Calu3 (cell line): ENCODE data around the gene CRIP1. TPM values are rescaled to one million over a fixed set of nuclear protein-coding genes. Genes with fewer than 3 reads are reported as not detected.
A peak's percentile ranks its signal among the peaks of the same experiment; 100 is the strongest.

Experiments used
- BruUV-seq: library from RNA; stranded (reverse); fragments of 400-500 nt; replicated peaks from 2 replicates; lab custom pipeline; 2021; lab: Mats Ljungman, UMichigan
- CTCF ChIA-PET: fragments of 300-600 bp; sonication (Branson Sonifier 250); formaldehyde crosslinking; loops from one replicate; lab custom pipeline; 2022; ENCODE audit warnings: antibody characterized with exemption; lab: Charles Lee
- DNase-seq: peaks from one replicate; pipeline ENCODE4 v3.0.0; 2022
- H3K27ac Mint-ChIP-seq: one replicate; pipeline ENCODE4 v1.8.0; 2022; ENCODE audit warnings: mixed read lengths; ENCODE audit not compliant: unreplicated experiment
- H3K27me3 Mint-ChIP-seq: one replicate; pipeline ENCODE4 v1.8.0; 2022; ENCODE audit warnings: mixed read lengths; ENCODE audit not compliant: unreplicated experiment
- H3K36me3 Mint-ChIP-seq: one replicate; pipeline ENCODE4 v1.8.0; 2022; ENCODE audit warnings: mild to moderate bottlenecking, moderate library complexity, mixed read lengths; ENCODE audit not compliant: insufficient read depth, unreplicated experiment
- H3K4me1 Mint-ChIP-seq: one replicate; pipeline ENCODE4 v1.8.0; 2022; ENCODE audit warnings: mild to moderate bottlenecking, low read depth, mixed read lengths; ENCODE audit not compliant: unreplicated experiment
- H3K4me3 Mint-ChIP-seq: one replicate; pipeline ENCODE4 v1.8.0; 2022; ENCODE audit warnings: mild to moderate bottlenecking, low read depth, moderate library complexity, mixed read lengths; ENCODE audit not compliant: unreplicated experiment
- H3K9me3 Mint-ChIP-seq: one replicate; pipeline ENCODE4 v1.8.0; 2022; ENCODE audit warnings: low read depth, mixed read lengths; ENCODE audit not compliant: unreplicated experiment
- intact Hi-C: fragments of 100-400 bp; cut with micrococcal nuclease; formaldehyde crosslinking; loops from one replicate; pipeline ENCODE4 v1.10.0; 2022; ENCODE audit not compliant: unreplicated experiment
- total RNA-seq: library from RNA; stranded (reverse); gene quantifications from 2 replicates; pipeline ENCODE4 v1.2.3, GENCODE V29; 2022
- TF ChIP-seq, protein P1 (sequence below): fragments of 200-600 bp; IDR thresholded peaks from one replicate; pipeline ENCODE4 v1.8.0; 2022; ENCODE audit warnings: antibody characterized with exemption; ENCODE audit not compliant: unreplicated experiment

Gene CRIP1
- total RNA-seq, 1 experiment from 2014 or later: 7.1 TPM

DNA sequence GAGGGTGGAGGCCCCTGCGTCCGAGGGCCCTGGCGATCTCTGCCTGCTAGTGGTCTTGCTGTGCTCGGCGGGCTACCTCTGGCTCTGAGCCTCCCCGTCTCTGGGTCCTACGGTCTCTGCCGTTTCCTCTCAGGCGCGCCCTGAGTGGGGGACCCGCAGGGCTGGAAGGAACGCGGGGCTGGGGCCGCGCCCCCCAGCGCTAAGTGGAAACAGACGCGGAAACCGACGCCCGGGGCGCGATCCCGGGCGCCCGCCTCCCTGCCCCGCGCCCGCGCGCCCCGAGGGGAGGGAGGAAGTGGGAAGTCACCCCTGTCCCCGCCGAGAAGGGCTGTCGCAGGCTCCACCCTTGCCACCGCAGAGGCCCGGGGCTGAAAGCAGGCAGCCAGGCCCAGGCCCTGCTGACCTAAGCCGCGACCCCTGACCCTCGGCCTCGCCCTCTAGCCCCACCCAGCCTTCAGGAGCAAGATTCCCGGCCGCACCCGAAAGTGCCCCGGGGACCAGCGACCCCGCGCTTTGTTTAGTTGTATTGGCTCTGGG, 831 bp downstream of the CRIP1 start:
- H3K9me3 Mint-ChIP-seq: no peaks in the 10 kb centered on the region
- TF ChIP-seq, protein P1, sequence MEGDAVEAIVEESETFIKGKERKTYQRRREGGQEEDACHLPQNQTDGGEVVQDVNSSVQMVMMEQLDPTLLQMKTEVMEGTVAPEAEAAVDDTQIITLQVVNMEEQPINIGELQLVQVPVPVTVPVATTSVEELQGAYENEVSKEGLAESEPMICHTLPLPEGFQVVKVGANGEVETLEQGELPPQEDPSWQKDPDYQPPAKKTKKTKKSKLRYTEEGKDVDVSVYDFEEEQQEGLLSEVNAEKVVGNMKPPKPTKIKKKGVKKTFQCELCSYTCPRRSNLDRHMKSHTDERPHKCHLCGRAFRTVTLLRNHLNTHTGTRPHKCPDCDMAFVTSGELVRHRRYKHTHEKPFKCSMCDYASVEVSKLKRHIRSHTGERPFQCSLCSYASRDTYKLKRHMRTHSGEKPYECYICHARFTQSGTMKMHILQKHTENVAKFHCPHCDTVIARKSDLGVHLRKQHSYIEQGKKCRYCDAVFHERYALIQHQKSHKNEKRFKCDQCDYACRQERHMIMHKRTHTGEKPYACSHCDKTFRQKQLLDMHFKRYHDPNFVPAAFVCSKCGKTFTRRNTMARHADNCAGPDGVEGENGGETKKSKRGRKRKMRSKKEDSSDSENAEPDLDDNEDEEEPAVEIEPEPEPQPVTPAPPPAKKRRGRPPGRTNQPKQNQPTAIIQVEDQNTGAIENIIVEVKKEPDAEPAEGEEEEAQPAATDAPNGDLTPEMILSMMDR: no peak
- no peak for DNase-seq
- H3K27me3 Mint-ChIP-seq: no peaks in the 10 kb centered on the region
- peak overlapping the region; percentile 34 for H3K4me3 Mint-ChIP-seq
- H3K36me3 Mint-ChIP-seq: peaks cover 39% of the 10 kb centered on the region
- no TSS peak for BruUV-seq
- intact Hi-C loops: no loop called here
- peaks cover 22% of the 10 kb centered on the region for H3K4me1 Mint-ChIP-seq
- CTCF ChIA-PET: no interaction called here
- H3K27ac Mint-ChIP-seq: no peak overlapping the region

- Mint-ChIP-seq H3K4me1 (peaks cover 19% of the 10 kb centered on the region), H3K36me3 (peaks cover 36% of the 10 kb centered on the region), H3K27ac (no peak overlapping the region), H3K4me3 (peak overlapping the region; percentile 34), H3K27me3 (no peaks in the 10 kb centered on the region), H3K9me3 (no peaks in the 10 kb centered on the region)
- DNase-seq: no peak
- no TSS peak for BruUV-seq
- TF ChIP-seq, protein P1: no peak
- intact Hi-C loops: no loop called here
- CTCF ChIA-PET: interaction anchor here (3.6 kb wide), 1 partner anchor 7 kb away, joined by 43 read pairs; no protein-coding TSS in a partner anchor
Measured at GRCh38 chr14:105487986-105488777, 1.5 kb downstream of the CRIP1 start.

GRCh38 chr14:105488781-105489541, 2.3 kb downstream of the CRIP1 start:
- peak overlapping the region; percentile 56 for H3K27ac Mint-ChIP-seq
- CTCF ChIA-PET: interaction anchor here (0.8 to 3.6 kb wide), 8 partner anchors 8 to 288 kb away, joined by 3 to 43 read pairs (median 5); no protein-coding TSS in a partner anchor
- no peaks in the 10 kb centered on the region for H3K27me3 Mint-ChIP-seq
- no peak for DNase-seq
- H3K9me3 Mint-ChIP-seq: no peaks in the 10 kb centered on the region
- intact Hi-C loops: no loop called here
- H3K36me3 Mint-ChIP-seq: peaks cover 36% of the 10 kb centered on the region
- H3K4me3 Mint-ChIP-seq: peak overlapping the region; percentile 80
- peaks cover 18% of the 10 kb centered on the region for H3K4me1 Mint-ChIP-seq
- no TSS peak for BruUV-seq
- TF ChIP-seq, protein P1: no peak

DNA sequence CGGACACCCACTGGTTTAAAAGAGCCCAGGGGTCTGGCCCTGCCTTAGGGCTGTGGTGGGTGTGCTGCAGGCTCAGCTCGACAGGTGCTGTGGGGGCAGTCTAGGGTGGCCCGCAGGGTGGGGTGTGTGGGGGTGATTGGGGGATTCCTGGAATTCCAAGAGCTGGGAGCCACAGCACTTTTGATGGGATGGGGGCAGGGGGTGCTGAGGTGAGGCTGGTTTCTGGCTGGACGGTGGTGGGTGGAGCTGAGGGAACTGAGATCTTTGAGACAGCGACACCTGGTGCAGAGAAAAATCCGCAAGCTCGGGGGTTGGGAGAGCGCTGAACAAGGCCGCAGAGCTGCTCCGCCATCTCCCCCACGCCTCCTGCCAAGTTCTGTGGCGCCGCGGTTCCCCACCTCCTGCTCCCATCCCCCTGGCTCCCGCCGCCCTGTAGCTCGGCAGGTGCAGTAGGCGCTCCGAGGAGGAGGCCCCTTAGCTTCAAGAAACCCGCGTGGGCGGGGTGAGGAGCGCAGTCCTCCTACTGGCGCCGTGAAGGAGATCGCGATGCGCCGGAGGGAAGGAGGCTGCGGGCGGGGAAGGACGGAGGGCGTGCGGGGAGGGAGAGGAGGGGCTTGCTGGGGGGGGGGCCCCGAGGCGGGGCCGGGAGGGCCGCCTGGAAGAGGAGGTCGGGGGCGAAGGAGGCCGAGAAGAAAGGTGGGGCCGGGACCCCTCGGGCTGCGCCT, 3.0 kb downstream of the CRIP1 start:
- intact Hi-C loops: loop anchor here (2.0 kb wide), 1 partner anchor 119 kb away; no protein-coding TSS in a partner anchor
- TF ChIP-seq, protein P1: peak; percentile 60
- H3K36me3 Mint-ChIP-seq: peaks cover 36% of the 10 kb centered on the region
- H3K27ac Mint-ChIP-seq: peak overlapping the region; percentile 56
- no peaks in the 10 kb centered on the region for H3K27me3 Mint-ChIP-seq
- CTCF ChIA-PET: interaction anchor here (0.5 to 3.6 kb wide), 13 partner anchors 9 to 737 kb away, joined by 3 to 43 read pairs (median 4); partner anchors contain the start of gene SIVA1
- H3K9me3 Mint-ChIP-seq: no peaks in the 10 kb centered on the region
- H3K4me3 Mint-ChIP-seq: peak overlapping the region; percentile 80
- BruUV-seq: TSS peak; percentile 27
- peaks cover 11% of the 10 kb centered on the region for H3K4me1 Mint-ChIP-seq
- peak; percentile 89 for DNase-seq
